ENCODE results near the gene WDR88. TPM values are rescaled to one million over a fixed set of nuclear protein-coding genes. Genes with fewer than 3 reads are reported as not detected.
A peak's percentile ranks its signal among the peaks of the same experiment; 100 is the strongest.

WDR88 gene
- total and polyA plus RNA-seq, 2 of the 13 experiments (the other 11 are each of a cell fraction or from before 2014, with no cell fraction given), result not detected

DNA sequence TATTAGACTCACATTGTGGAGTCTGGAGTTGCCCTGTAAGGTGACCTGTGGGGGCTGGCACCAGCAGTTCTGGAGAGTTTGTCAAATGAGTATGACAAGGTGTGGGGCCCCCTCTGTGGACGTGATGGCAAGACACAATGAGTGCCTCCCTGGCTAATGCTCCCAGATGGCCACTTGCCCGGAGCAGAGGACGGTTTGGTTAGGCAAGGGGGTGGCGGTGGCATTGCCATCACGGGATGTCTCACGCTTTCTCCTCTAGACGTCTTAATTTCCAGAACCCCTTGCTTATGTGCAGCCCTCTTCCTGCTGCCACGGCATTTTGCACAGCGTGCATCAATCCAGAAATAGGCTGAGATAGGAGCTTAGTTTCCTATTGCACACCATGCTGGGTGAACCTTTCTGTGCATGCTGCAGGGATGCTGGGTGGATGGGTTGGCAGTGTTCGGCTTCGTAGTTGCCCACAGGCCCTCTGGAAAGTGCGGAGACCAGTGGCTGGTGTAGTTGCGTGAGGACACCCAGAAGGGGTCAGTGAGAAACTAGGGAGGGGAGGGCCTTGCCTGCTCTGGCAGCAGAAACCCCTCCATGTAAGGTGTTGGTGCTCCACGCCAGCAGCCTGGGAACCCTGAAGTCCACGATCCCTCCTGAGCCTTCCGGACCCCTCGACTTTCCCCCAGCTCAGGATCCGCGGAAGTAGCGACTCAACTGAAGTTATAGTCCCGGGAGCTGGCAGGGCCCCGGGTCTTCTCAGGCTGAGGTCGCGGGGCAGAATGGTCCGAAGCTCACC, 44.2 kb downstream of the WDR88 start (continued):
- TF ChIP-seq SIX4 (CRISPR knock-in tag; IDR thresholded peaks at IDR 0.05), result no peak
- no peak for TF ChIP-seq RELA (CRISPR knock-in tag; IDR thresholded peaks at IDR 0.05)
- TF ChIP-seq, protein P1, sequence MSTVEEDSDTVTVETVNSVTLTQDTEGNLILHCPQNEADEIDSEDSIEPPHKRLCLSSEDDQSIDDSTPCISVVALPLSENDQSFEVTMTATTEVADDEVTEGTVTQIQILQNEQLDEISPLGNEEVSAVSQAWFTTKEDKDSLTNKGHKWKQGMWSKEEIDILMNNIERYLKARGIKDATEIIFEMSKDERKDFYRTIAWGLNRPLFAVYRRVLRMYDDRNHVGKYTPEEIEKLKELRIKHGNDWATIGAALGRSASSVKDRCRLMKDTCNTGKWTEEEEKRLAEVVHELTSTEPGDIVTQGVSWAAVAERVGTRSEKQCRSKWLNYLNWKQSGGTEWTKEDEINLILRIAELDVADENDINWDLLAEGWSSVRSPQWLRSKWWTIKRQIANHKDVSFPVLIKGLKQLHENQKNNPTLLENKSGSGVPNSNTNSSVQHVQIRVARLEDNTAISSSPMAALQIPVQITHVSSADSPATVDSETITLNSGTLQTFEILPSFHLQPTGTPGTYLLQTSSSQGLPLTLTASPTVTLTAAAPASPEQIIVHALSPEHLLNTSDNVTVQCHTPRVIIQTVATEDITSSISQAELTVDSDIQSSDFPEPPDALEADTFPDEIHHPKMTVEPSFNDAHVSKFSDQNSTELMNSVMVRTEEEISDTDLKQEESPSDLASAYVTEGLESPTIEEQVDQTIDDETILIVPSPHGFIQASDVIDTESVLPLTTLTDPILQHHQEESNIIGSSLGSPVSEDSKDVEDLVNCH (CRISPR knock-in tag; IDR thresholded peaks at IDR 0.05), result no peak
- TF ChIP-seq EP300 (IDR thresholded peaks at IDR 0.05; ENCODE audit: low read depth in 2 of 2, low read length in 2 of 2), result 0 out of 4 replicates have a peak, but pooled peaks of 1 of the 2 experiments have one; percentile 4
- no peak for TF ChIP-seq EP300 (CRISPR knock-in tag; IDR thresholded peaks at IDR 0.05; ENCODE audit: borderline replicate concordance)
- TF ChIP-seq ZNF234 (CRISPR knock-in tag; conservative IDR thresholded peaks at IDR 0.05), result 0 out of 2 replicates have a peak, but pooled peaks have one; percentile 12

DNA sequence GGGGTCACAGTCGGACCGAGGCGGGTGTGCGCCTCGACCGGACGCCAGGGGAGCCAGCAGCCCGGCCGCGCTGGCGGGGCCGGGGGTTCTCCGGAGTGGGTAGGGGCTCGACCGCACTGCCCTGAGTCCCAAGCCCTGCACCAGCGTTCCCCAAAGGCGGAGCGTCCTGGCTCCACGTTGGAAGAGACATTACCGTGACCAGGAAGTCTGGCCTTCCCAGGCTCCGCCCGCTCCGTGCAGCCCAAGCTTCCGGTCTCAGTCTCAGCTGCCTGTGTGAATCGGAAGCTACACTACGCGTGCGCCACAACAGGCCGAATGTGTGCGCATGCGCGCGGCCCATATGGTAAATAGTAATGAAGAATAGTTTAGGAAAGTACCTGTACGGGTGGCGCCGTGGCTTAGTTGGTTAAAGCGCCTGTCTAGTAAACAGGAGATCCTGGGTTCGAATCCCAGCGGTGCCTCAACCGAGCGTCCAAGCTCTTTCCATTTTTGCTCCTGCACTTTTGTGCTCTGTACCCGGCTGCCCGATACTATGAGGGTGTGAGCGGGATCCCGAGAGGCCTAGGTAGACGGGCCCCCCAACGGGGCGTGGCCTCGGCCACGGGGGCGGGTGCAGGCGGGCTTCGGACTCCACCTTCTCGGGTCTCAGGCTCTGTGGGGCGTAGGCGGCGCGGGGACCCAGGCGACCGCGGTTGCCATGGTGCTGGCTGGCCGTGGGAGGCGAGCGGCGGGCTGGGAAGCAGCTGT, 44.9 kb downstream of the WDR88 start:
- no peaks in the 10 kb centered on the region for H3K36me3 ChIP-seq (replicated peaks in 1 of 2; ENCODE audit: control insufficient read depth in 1 of 2, insufficient read depth in 2 of 2, low read length in 2 of 2)
- intact Hi-C loops (cut with micrococcal nuclease; ENCODE audit: unreplicated experiment) (loop anchor here (2.0 kb wide), 1 partner anchor 32 kb away; no protein-coding TSS in a partner anchor), in situ Hi-C loops (cut with HindIII; ENCODE audit: extremely low pct_ligation_motif_present, low pct_unique_long_range_greater_than_20kb) (loop anchor here (5.0 kb wide), 1 partner anchor 35 kb away; no protein-coding TSS in a partner anchor)
- under 1% methylated on average over 19 of the region's 65 CpGs for WGBS (ENCODE audit: low lambda C conversion rate)
- CTCF ChIA-PET (ENCODE audit: low intra/inter-chr PET ratio, low total read pairs), result interaction anchor here (0.6 to 2.2 kb wide), 2 partner anchors 30 to 33 kb away, joined by 3 to 9 read pairs; no protein-coding TSS in a partner anchor
- POLR2A ChIA-PET, result interaction anchor here (0.5 to 2.8 kb wide), 22 partner anchors 11 to 952 kb away, joined by 3 to 46 read pairs (median 6); partner anchors contain the start of genes CEBPA, CEP89, FAAP24 and KCTD15
- peaks cover 59% of the 10 kb centered on the region for H3K4me1 ChIP-seq (ENCODE audit: insufficient read depth, low read length)
- H3K4me3 ChIP-seq (replicated peaks in 1 of 3; ENCODE audit: insufficient read depth in 1 of 3, low read depth in 2 of 3, low read length in 3 of 3), result peak overlapping the region; percentile 80 to 97 (median 86)
- no peaks in the 10 kb centered on the region for H3K9me3 ChIP-seq (ENCODE audit: low read length)
- H3K4me2 ChIP-seq (ENCODE audit: low read depth, low read length), result peak overlapping the region; percentile 92
- no peak overlapping the region for H2AFZ ChIP-seq (ENCODE audit: low read length)
- BruUV-seq (replicated peaks), result TSS peak; percentile 90
- FAIRE-seq, result peak; percentile 90
- no peaks in the 10 kb centered on the region for H4K20me1 ChIP-seq (ENCODE audit: insufficient read depth, low read length)
- peak overlapping the region; percentile 92 for H3K27ac ChIP-seq (ENCODE audit: extremely low read length, insufficient read depth, low read length)
- H3K27me3 ChIP-seq (ENCODE audit: control insufficient read depth in 1 of 2, insufficient read depth in 2 of 2, low read length in 2 of 2), result peaks cover 0 to 9% of the 10 kb centered on the region in 2 experiments; a peak in 1 of 5 replicates
- DNase-seq (ENCODE audit: low spot score), result peak; percentile 97
- H3K9ac ChIP-seq (ENCODE audit: insufficient read depth, low read depth, low read length), result peak overlapping the region; percentile 98
- peaks cover 7% of the 10 kb centered on the region for H3K79me2 ChIP-seq (ENCODE audit: insufficient read depth, low read length)
- ATAC-seq, result peak; percentile 90
- TF ChIP-seq ZNF180 (CRISPR knock-in tag; IDR thresholded peaks at IDR 0.05; ENCODE audit: borderline replicate concordance, low read depth), result peak; percentile 16; the same call in 1 of the 2 replicates
- TF ChIP-seq KDM5A (IDR thresholded peaks at IDR 0.05; ENCODE audit: borderline replicate concordance, low read length), result peak; percentile 64; the same call in 1 of the 2 replicates
- peak; percentile 85 for TF ChIP-seq ZFX (CRISPR knock-in tag; IDR thresholded peaks at IDR 0.05; ENCODE audit: low read depth)
- peak; percentile 87 for TF ChIP-seq ZNF264 (CRISPR knock-in tag; IDR thresholded peaks at IDR 0.05)
- peak; percentile 25 for TF ChIP-seq YY1 (IDR thresholded peaks at IDR 0.05; ENCODE audit: insufficient read depth, insufficient replicate concordance, low read depth, low read length)
- TF ChIP-seq ZNF292 (CRISPR knock-in tag; IDR thresholded peaks at IDR 0.05; ENCODE audit: borderline replicate concordance, low read depth), result no peak
- peak; percentile 72; the same call in 1 of the 2 replicates for TF ChIP-seq PRMT3 (CRISPR knock-in tag; IDR thresholded peaks at IDR 0.05; ENCODE audit: borderline replicate concordance, low read depth)
- TF ChIP-seq, protein P2, sequence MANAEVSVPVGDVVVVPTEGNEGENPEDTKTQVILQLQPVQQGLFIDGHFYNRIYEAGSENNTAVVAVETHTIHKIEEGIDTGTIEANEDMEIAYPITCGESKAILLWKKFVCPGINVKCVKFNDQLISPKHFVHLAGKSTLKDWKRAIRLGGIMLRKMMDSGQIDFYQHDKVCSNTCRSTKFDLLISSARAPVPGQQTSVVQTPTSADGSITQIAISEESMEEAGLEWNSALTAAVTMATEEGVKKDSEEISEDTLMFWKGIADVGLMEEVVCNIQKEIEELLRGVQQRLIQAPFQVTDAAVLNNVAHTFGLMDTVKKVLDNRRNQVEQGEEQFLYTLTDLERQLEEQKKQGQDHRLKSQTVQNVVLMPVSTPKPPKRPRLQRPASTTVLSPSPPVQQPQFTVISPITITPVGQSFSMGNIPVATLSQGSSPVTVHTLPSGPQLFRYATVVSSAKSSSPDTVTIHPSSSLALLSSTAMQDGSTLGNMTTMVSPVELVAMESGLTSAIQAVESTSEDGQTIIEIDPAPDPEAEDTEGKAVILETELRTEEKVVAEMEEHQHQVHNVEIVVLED (CRISPR knock-in tag; IDR thresholded peaks at IDR 0.05; ENCODE audit: borderline replicate concordance), result peak; percentile 77; the same call in 1 of the 2 replicates
- no peak for TF ChIP-seq ZSCAN30 (CRISPR knock-in tag; IDR thresholded peaks at IDR 0.05)
- peak; percentile 36; the same call in 1 of the 2 replicates for TF ChIP-seq ZNF768 (CRISPR knock-in tag; IDR thresholded peaks at IDR 0.05)
